ENCODE data around the gene PSME4. TPM values are rescaled to one million over a fixed set of nuclear protein-coding genes. Genes with fewer than 3 reads are reported as not detected.

The PSME4 gene
- total RNA-seq, 2 donors from 2014 or later, result 37.0 to 65.7 TPM

DNA sequence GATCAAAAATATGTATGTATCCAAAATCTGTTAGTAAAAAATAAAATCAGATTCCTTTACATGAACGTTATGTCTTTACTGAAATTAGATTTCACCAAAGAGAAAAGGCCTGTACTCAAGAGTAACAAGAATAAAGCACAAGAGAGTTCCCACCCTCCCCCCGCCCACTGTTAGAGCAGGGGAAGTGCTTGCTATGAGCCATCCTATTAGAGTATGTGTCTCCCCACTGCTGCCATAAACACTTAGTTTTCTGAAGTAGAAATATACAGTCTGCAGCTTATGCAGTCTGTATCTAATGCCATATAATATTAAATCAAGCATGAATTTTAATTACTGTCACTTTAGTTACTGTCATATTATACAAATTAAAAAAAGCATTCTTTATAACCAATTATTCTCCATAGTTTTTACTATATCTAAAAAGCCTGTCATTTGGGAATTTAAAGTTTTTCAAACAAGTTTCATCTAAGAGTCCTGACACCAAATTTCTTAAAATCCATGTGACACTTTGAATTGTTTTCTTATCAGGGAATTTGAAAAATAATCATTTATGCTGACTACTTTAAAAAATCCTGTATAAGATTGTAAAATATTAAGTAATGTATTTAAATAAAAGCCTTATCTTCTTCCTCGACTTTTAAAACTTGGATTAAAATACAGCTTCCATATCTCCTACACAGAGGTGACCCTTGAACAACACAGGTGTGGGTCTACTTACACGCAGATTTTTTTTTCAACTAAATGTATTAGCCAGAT, 59.2 kb downstream of the PSME4 start:
- Histone ChIP-seq H3K9me3 (no peaks in the 10 kb centered on the region), H3K4me1 (replicated peaks) (no peaks in the 10 kb centered on the region), H3K27ac (no peak overlapping the region), H3K4me3 (no peak overlapping the region), H3K36me3 (peaks cover 0 to 4% of the 10 kb centered on the region in 2 donors), H3K27me3 (replicated peaks; ENCODE audit: insufficient read depth) (no peaks in the 10 kb centered on the region)
- intact Hi-C loops (cut with DNase I), result no loop called here
- 89% methylated on average over 4 of the region's 4 CpGs for WGBS
- TF ChIP-seq POLR2AphosphoS5 (IDR thresholded peaks at IDR 0.05) (no peak), CTCF (IDR thresholded peaks at IDR 0.05) (no peak), POLR2A (IDR thresholded peaks at IDR 0.05) (no peak)
- no peak for DNase-seq (ENCODE audit: low spot score)

GRCh38 chr2:53907582-53907981, 63.2 kb downstream of the PSME4 start:
- TF ChIP-seq POLR2AphosphoS5 (IDR thresholded peaks at IDR 0.05) (no peak), POLR2A (IDR thresholded peaks at IDR 0.05) (no peak), CTCF (IDR thresholded peaks at IDR 0.05) (no peak)
- H3K9me3 ChIP-seq, result no peaks in the 10 kb centered on the region
- DNase-seq (ENCODE audit: low spot score), result no peak
- intact Hi-C loops (cut with DNase I), result no loop called here
- H3K4me3 ChIP-seq, result no peak overlapping the region
- peaks cover 0 to 4% of the 10 kb centered on the region in 2 donors for H3K36me3 ChIP-seq
- no peaks in the 10 kb centered on the region for H3K4me1 ChIP-seq (replicated peaks)
- 91% methylated on average over 1 of the region's 1 CpG for WGBS
- no peaks in the 10 kb centered on the region for H3K27me3 ChIP-seq (replicated peaks; ENCODE audit: insufficient read depth)
- no peak overlapping the region for H3K27ac ChIP-seq

- DNase-seq (ENCODE audit: low spot score), result no peak
- intact Hi-C loops (cut with DNase I), result no loop called here
- Histone ChIP-seq H3K27me3 (replicated peaks; ENCODE audit: insufficient read depth) (no peaks in the 10 kb centered on the region), H3K4me3 (no peak overlapping the region), H3K9me3 (no peaks in the 10 kb centered on the region), H3K27ac (no peak overlapping the region), H3K36me3 (peaks cover 0 to 4% of the 10 kb centered on the region in 2 donors), H3K4me1 (replicated peaks) (no peaks in the 10 kb centered on the region)
- over 99% methylated on average over 9 of the region's 9 CpGs for WGBS
- TF ChIP-seq POLR2AphosphoS5 (IDR thresholded peaks at IDR 0.05), result no peak
- no peak for TF ChIP-seq CTCF (IDR thresholded peaks at IDR 0.05)
- no peak for TF ChIP-seq POLR2A (IDR thresholded peaks at IDR 0.05)
Observed at GRCh38 chr2:53905396-53905795, 65.4 kb downstream of the PSME4 start.

GRCh38 chr2:53903011-53903410, 67.8 kb downstream of the PSME4 start:
- H3K9me3 ChIP-seq, result no peaks in the 10 kb centered on the region
- intact Hi-C loops (cut with DNase I), result no loop called here
- H3K27ac ChIP-seq, result no peak overlapping the region
- WGBS, result 65% methylated on average over 4 of the region's 4 CpGs
- no peaks in the 10 kb centered on the region for H3K4me1 ChIP-seq (replicated peaks)
- no peak for DNase-seq (ENCODE audit: low spot score)
- TF ChIP-seq CTCF (IDR thresholded peaks at IDR 0.05) (no peak), POLR2AphosphoS5 (IDR thresholded peaks at IDR 0.05) (no peak), POLR2A (IDR thresholded peaks at IDR 0.05) (no peak)
- no peaks in the 10 kb centered on the region for H3K27me3 ChIP-seq (replicated peaks; ENCODE audit: insufficient read depth)
- peaks cover 0 to 6% of the 10 kb centered on the region in 2 donors for H3K36me3 ChIP-seq
- H3K4me3 ChIP-seq, result no peak overlapping the region

DNA sequence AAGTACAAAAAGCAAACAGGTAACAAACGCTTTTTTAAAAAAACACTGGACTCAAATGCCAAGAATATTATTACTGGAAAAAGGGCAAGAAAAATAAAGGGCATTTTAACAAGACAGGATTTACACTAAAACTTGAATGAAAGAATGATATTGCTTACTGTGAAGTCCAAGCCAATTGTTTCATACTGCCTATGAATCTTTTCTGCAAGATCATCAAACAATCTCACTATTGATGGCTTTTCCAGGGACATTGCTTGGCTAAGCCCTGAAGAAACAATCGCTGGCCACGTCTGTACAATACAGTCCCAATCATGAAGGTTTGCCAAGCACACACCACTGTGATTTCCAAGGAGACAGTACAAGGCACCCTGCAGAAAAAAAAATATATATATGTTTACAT, 69.6 kb downstream of the PSME4 start:
- TF ChIP-seq CTCF (IDR thresholded peaks at IDR 0.05) (no peak), POLR2A (IDR thresholded peaks at IDR 0.05) (no peak), POLR2AphosphoS5 (IDR thresholded peaks at IDR 0.05) (no peak)
- Histone ChIP-seq H3K4me1 (replicated peaks) (no peaks in the 10 kb centered on the region), H3K36me3 (peaks cover 0 to 11% of the 10 kb centered on the region in 2 donors), H3K4me3 (no peak overlapping the region), H3K9me3 (no peaks in the 10 kb centered on the region), H3K27ac (no peak overlapping the region), H3K27me3 (replicated peaks; ENCODE audit: insufficient read depth) (no peaks in the 10 kb centered on the region)
- no peak for DNase-seq (ENCODE audit: low spot score)
- intact Hi-C loops (cut with DNase I), result no loop called here
- 45% methylated on average over 3 of the region's 3 CpGs for WGBS

All from prostate gland (tissue), 2 donors.